SHP77 treated with DMSO at 0.1 percent for 48 hours (cell line): Measurements from ENCODE around the gene METTL6.
"Not testable (repeated sequence)": the region's sequence is repeated elsewhere in the genome, so short reads cannot be mapped to it uniquely, and the experiment has no call there.

Experiments
- DNase-seq: peaks from one replicate; lab custom pipeline; 2025; lab: John Stamatoyannopoulos, UW

Gene METTL6

GRCh38 chr3:15403495-15403894 is 23.8 kb downstream of the METTL6 start:
- no peak for DNase-seq

- no peak for DNase-seq
Measured at GRCh38 chr3:15401936-15402335, 25.4 kb downstream of the METTL6 start.

DNA sequence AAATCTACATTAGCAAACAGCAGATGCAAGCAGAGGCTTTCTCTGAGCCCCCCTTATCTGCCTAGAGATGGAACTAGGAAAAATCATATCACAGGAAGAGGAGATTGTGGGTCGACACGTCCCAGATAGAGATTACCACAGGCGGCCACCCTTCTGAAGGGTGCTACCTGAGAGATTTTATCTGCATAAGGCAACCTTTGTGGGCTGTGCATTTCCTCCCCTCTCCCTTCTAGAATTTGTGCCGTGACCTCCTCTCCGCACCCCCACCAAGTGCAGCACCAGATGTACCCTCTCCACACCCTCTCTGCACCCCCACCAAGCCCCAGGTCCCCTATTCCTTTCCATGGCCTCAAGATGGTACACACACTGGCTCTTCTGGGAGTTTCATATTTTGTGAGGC is 27.4 kb downstream of the METTL6 start:
- no peak for DNase-seq

DNA sequence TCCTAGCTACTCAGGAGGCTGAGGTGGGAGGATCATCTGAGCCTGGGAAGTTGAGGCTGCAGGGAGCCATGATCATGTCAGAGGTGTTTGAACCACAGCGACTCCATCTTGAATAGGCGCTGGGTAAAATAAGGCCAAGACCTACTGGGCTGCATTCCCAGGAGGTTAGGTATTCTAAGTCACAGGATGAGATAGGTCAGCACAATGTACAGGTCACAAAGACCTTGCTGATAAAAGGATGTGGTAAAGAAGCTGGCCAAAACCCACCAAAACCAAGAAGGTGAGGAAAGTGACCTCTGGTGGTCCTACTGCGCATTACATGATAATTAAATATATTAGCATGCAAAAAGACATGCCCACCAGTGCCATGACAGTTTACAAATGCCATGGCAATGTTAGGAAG is 28.6 kb downstream of the METTL6 start:
- DNase-seq = not testable (repeated sequence)

DNA sequence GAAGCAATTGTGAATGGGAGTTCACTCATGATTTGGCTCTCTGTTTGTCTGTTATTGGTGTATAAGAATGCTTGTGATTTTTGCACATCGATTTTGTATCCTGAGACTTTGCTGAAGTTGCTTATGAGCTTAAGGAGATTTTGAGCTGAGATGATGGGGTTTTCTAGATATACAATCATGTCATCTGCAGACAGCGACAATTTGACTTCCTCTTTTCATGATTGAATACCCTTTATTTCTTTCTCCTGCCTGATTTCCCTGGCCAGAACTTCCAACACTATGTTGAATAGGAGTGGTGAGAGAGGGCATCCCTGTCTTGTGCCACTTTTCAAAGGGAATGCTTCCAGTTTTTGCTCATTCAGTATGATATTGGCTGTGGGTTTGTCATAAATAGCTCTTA is 34.1 kb downstream of the METTL6 start:
- DNase-seq = not testable (repeated sequence)

DNA sequence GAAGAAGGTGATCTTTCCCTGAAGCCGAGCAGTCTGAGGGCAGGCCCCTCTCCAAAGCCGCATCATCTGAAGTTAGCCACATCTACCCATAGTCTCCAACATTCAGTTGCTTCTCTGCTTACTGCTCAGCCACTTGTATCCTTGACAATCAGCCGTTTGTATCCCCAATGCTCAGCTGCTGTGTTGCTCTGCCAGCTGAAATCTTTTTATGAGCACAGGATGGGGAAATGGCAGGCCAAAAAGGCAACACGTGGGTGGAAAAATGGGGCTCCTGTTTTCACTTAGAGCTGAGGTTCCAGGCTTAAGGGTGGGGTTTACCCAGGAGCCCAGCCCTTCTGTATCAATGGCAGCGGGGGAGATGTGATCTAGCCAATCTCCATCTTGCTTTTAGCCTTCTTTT is 36.3 kb downstream of the METTL6 start:
- DNase-seq = no peak

GRCh38 chr3:15390460-15390859 is 36.9 kb downstream of the METTL6 start:
- DNase-seq = no peak

DNA sequence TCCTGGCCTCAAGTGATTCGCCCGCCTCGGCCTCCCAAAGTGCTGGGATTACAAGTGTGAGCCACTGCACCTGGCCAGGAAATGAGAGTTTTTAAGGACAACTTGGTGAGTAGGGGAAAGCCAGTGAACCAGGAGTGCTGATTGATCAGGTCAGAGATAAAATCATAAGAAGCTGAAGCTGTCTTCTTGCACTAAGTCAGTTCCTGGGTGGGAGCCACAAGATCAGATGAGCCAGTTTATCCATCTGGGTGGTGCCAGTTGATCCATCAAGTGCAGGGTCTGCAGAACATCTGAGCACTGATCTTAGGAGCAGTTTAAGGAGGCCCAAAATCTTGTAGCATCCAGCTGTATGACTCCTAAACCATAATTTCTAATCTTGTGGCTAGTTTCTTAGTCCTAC is 39.0 kb downstream of the METTL6 start:
- not testable (repeated sequence) for DNase-seq

GRCh38 chr3:15387735-15388134 is 39.6 kb downstream of the METTL6 start:
- DNase-seq = no peak

DNA sequence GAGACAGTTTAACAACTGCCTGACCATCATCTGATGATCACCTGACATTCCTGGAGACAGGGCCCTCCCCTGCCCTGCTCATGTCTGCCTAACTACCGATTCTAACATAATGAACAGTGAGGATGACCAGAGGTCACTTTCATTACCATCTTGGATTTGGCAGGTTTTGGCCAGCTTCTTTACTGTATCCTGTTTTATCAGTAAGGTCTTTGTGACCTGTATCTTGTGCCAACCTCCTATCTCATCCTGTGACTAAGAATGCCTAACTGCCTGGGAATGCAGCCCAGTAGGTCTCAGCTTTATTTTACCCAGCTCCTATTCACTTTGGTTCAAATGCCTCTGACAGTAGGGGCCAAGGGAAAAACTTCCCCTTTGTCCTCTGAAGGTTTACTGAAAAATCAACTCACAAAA is 40.2 kb downstream of the METTL6 start:
- no peak for DNase-seq

DNA sequence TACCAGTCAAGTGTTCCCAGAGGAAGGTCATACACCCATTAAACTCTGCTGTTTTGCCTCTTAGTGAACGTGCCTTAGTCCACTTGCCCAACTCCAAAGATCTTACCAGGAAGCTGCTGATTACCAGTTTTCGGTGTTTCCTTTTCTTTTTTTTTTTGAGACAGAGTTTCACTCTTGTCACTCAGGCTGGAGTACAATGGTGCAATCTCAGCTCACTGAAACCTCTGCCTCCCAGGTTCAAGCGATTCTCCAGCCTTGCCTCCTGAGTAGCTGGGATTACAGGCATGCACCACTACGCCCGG is 40.7 kb downstream of the METTL6 start:
- not testable (repeated sequence) for DNase-seq

DNA sequence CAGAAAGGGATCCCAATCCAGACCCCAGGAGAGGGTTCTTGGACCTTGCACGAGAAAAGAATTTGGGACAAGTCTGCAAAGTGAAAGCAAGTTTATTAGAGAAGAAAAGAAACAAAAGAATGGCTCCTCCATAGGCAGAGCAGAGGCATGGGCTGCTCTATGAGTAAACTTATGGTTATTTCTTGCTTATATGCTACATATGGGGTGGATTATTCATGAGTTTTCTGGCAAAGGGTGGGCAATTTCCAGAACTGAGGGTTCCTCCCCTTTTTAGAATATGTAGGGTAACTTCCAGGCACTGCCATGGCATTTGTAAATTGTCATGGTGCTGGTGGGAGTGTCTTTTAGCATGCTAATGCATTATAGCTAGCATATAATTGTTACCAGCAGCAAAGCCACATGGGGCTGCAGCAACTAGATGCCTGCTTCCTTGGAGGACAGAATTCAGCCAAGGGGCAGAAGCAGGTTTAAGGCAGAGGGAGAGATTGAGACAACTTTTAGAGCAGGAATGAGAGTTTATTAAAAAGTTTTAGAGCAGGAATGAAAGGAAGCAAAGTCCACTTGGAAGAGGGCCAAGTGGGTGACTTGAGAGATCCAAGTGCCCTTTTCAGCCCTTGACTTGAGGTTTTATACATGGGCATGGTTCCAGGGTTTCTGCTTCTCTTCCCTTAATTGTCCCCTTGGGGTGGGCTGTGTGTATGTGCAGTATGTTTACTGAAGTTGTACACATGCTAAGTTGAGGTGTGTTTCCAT is 41.3 kb downstream of the METTL6 start:
- DNase-seq = no peak

- DNase-seq = not testable (repeated sequence)
Measured at GRCh38 chr3:15385238-15385695, 42.1 kb downstream of the METTL6 start.

GRCh38 chr3:15384510-15385237 is 42.7 kb downstream of the METTL6 start:
- DNase-seq = no peak

GRCh38 chr3:15382405-15382923 is 44.9 kb downstream of the METTL6 start:
- DNase-seq = no peak

DNA sequence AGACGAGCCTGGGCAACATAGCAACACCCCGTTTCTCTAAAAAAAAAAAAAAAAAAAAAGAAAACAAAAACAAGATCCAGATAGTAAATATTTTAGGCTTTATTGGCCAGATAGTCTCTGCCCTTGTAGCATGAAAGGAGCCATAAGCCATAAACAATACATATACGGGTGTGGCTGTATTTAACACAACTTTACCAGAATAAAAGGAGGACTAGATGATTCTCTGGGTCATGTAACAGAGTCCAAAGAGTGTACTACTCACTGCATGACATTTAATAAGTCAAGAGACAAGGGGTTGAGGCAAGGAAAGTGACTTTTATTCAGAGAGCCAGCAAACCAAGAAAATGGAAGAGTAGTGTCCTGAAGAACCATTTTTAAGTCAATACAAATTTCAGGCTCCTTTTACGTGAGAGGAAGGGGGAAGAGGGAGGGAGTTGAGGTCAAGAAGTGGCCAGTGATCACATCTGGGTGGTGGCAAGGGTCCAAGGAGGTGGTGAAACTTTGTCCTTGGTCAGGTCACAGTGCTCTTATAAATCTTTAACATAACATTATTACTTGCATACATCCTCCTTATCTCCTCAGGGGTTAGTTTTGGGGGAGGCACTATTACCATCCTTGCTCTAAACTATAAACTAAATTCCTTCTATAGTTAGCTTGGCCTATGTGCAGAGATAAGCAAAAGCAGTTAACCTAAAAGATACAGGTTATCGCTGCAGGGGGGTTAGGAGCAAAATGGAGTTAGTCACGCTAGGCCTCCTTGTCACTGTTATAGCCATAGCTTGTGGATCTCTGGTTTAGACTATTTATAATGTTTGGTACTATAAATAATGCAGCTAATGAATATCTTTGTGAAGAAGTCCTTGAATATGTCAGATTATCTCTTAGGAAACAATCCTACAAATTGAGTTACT is 46.1 kb downstream of the METTL6 start:
- DNase-seq = no peak

DNA sequence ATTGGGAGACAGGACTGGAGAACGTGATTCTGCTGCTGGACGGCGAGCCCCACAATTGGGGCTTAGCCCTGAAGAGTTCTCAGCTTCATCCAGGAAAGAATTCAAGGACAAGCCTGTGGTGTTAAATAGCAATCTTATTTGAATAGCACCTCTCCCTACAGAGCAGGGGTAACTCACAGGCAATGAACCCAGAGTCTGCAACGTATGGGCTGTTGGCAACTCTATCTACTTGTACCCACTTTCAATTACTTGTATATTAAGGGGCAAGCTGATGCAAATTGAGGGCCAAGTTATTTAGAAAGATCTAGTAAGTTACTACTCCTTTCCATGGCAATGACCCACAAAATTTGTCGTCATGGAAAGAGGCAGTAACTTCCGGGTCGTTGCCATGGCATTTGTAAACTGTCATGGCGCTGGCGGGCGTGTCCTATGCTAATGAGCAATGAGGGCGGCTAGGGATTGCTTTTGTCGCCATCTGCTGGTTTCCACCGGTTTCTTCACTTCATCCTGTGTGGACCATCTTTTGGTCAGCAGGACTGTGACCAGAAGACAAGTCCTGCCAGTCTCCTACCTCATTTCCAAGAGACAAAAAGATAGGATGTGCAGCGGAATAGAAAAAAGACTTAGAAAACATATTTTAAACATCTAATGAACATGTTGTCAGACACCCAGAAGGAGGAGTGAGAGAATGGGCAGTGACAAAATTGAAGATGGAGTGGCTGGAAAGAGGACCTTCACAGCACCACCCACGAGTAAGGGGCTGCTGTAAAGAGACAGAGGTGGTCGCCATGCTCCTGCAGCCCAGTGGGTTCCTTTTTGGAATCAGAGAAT is 49.2 kb downstream of the METTL6 start:
- peak; percentile 84 for DNase-seq

- no peak for DNase-seq
Measured at GRCh38 chr3:15375461-15376000, 51.8 kb downstream of the METTL6 start.

GRCh38 chr3:15372918-15373317 is 54.4 kb downstream of the METTL6 start:
- DNase-seq = no peak

DNA sequence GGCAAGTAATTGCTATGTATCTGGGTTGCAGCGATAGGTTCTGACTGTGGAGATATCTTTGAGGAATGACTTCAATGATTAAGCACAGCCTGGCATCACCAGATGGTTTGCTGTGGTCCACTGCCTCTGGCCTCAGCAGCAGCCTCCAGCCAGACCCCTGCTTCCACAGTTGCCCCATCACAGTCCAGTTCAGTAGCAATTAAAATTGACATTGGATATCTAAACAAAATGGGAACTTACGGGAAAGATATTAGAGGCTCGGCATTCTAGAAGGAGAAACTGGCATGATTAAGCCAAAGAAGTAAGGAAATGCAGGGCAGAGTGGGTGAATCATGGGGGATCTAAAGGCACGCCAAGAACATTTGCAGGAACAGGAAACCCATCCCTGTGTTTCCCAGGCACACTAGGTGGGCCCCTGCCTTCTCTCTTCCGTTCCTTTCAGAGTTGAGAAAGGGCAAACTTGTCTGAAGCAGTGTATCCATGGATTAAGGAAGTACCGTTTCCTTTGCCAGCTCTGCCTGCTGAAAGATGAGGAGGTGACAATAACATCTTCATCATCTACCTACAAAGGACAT is 58.7 kb downstream of the METTL6 start:
- DNase-seq = no peak

GRCh38 chr3:15367059-15367458 is 60.3 kb downstream of the METTL6 start:
- DNase-seq = no peak
